ENCODE results near the gene SDF2L1. TPM values are rescaled to one million over a fixed set of nuclear protein-coding genes. Genes with fewer than 3 reads are reported as not detected.
"Not testable (repeated sequence)": the region's sequence is repeated elsewhere in the genome, so short reads cannot be mapped to it uniquely, and the experiment has no call there.

The SDF2L1 gene
- total and polyA plus RNA-seq, 9 of the 15 experiments (the other 6 are each of a cell fraction or from before 2014, with no cell fraction given): 15.1 to 989 (median 124) TPM

- TF ChIP-seq, protein P1, sequence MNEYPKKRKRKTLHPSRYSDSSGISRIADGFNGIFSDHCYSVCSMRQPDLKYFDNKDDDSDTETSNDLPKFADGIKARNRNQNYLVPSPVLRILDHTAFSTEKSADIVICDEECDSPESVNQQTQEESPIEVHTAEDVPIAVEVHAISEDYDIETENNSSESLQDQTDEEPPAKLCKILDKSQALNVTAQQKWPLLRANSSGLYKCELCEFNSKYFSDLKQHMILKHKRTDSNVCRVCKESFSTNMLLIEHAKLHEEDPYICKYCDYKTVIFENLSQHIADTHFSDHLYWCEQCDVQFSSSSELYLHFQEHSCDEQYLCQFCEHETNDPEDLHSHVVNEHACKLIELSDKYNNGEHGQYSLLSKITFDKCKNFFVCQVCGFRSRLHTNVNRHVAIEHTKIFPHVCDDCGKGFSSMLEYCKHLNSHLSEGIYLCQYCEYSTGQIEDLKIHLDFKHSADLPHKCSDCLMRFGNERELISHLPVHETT (CRISPR knock-in tag; conservative IDR thresholded peaks at IDR 0.05 in 1 of 2, IDR thresholded peaks at IDR 0.05 in 1 of 2): 0 out of 4 replicates have a peak, but pooled peaks of 1 of the 2 experiments have one; percentile 44
- 0 out of 2 replicates have a peak, but pooled peaks have one; percentile 10 for TF ChIP-seq PHB (CRISPR knock-in tag; IDR thresholded peaks at IDR 0.05)
- TF ChIP-seq USF2 (CRISPR knock-in tag; IDR thresholded peaks at IDR 0.05): 0 out of 2 replicates have a peak, but pooled peaks have one; percentile 11
- 0 out of 2 replicates have a peak, but pooled peaks have one; percentile 77 for TF ChIP-seq ZC3H4 (CRISPR knock-in tag; IDR thresholded peaks at IDR 0.05; ENCODE audit: borderline replicate concordance)
- TF ChIP-seq BRCA1 (IDR thresholded peaks at IDR 0.05): not testable (repeated sequence)
- TF ChIP-seq BRCA1 (CRISPR knock-in tag; IDR thresholded peaks at IDR 0.05): peak; percentile 86; the same call in 1 of the 2 replicates
These were observed 32.4 kb upstream of the SDF2L1 start (continued) for GRCh38 chr22:21609556-21610157.
